PC-9 (cell line): ENCODE data around the gene GLRA2.

Experiments
- CTCF ChIP-seq: fragments of 200-600 bp; sonication (generic); conservative IDR thresholded peaks from 2 replicates; pipeline ENCODE4 v1.6.1; 2017; ENCODE audit warnings: mixed run types, antibody characterized with exemption, mild to moderate bottlenecking, moderate library complexity
- EZH2 ChIP-seq: fragments of 200-600 bp; sonication (generic); IDR thresholded peaks from 2 replicates; pipeline ENCODE4 v1.8.0; 2017; ENCODE audit warnings: antibody characterized with exemption, low read depth

GRCh38 chrX:14591976-14592375 lies 62.6 kb downstream of the GLRA2 start:
- TF ChIP-seq CTCF (no peak), EZH2 (no peak)
